Gastroesophageal sphincter (tissue), 3 donors: ENCODE data around the gene FBXL20.

Experiments used
- CTCF ChIP-seq, 4 experiments: fragments of 200-600 bp in 2 of 4; fragments of 450-650 bp in 2 of 4; sonication (generic) in 1 of 4; IDR thresholded peaks; one replicate each; pipeline ENCODE4 v1.5.1; 2017 to 2019; ENCODE audit warnings: antibody characterized with exemption in 4 of 4, mild to moderate bottlenecking in 2 of 4, moderate library complexity in 2 of 4
- EP300 ChIP-seq: sonication (generic); formaldehyde crosslinking; IDR thresholded peaks from one replicate; pipeline ENCODE4 v1.6.1; 2017; ENCODE audit warnings: antibody characterized with exemption, mild to moderate bottlenecking
- POLR2A ChIP-seq, 2 donors: fragments of 450-650 bp; IDR thresholded peaks; one replicate each; pipeline ENCODE4 v1.6.1; 2017; ENCODE audit warnings: antibody characterized with exemption in 2 of 2, mild to moderate bottlenecking in 2 of 2, moderate library complexity in 1 of 2
- POLR2AphosphoS5 ChIP-seq: sonication (generic); formaldehyde crosslinking; IDR thresholded peaks from one replicate; pipeline ENCODE4 v1.6.1; 2017; ENCODE audit warnings: antibody characterized with exemption

- TF ChIP-seq CTCF (IDR thresholded peaks at IDR 0.05) (no peak), POLR2A (IDR thresholded peaks at IDR 0.05) (no peak), EP300 (no peak), POLR2AphosphoS5 (no peak)
Measured at GRCh38 chr17:39318636-39319035, 82.8 kb downstream of the FBXL20 start.
